DOHH2 (cell line): ENCODE data around the gene S100A13.
"Not testable (repeated sequence)": the region's sequence is repeated elsewhere in the genome, so short reads cannot be mapped to it uniquely, and the experiment has no call there.

ENCODE experiments used
- EZH2phosphoT487 ChIP-seq: fragments of 200-600 bp; sonication (generic); IDR thresholded peaks from 2 replicates; pipeline ENCODE4 v1.6.1; 2017; ENCODE audit warnings: borderline replicate concordance, mild to moderate bottlenecking, antibody characterized with exemption, low read length, moderate library complexity, mixed read lengths
- TF ChIP-seq, protein P1 (sequence below): fragments of 200-600 bp; sonication (generic); IDR thresholded peaks from one replicate; pipeline ENCODE4 v1.5.1; 2014; ENCODE audit warnings: antibody characterized with exemption, mild to moderate bottlenecking, low read depth, low read length; ENCODE audit not compliant: poor library complexity, severe bottlenecking

- TF ChIP-seq, protein P1, sequence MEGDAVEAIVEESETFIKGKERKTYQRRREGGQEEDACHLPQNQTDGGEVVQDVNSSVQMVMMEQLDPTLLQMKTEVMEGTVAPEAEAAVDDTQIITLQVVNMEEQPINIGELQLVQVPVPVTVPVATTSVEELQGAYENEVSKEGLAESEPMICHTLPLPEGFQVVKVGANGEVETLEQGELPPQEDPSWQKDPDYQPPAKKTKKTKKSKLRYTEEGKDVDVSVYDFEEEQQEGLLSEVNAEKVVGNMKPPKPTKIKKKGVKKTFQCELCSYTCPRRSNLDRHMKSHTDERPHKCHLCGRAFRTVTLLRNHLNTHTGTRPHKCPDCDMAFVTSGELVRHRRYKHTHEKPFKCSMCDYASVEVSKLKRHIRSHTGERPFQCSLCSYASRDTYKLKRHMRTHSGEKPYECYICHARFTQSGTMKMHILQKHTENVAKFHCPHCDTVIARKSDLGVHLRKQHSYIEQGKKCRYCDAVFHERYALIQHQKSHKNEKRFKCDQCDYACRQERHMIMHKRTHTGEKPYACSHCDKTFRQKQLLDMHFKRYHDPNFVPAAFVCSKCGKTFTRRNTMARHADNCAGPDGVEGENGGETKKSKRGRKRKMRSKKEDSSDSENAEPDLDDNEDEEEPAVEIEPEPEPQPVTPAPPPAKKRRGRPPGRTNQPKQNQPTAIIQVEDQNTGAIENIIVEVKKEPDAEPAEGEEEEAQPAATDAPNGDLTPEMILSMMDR = not testable (repeated sequence)
- TF ChIP-seq EZH2phosphoT487 = not testable (repeated sequence)
Measured at GRCh38 chr1:153668672-153669071, 41.4 kb upstream of the S100A13 start.
